SK-N-SH (cell line): ENCODE results near the gene PMEPA1. TPM values are rescaled to one million over a fixed set of nuclear protein-coding genes. Genes with fewer than 3 reads are reported as not detected.

Source experiments
- CTCF ChIA-PET: fragments of 300-600, 350-600 bp; formaldehyde crosslinking; extraction: SDS; loops from one replicate; lab custom pipeline; 2021; lab: Yijun Ruan, JAX
- POLR2A ChIA-PET: fragments of 350-600 bp; sonication (Branson Sonifier 250); formaldehyde crosslinking; extraction: SDS; loops from one replicate; lab custom pipeline; 2020; ENCODE audit warnings: antibody characterized with exemption, inconsistent platforms; lab: Yijun Ruan, JAX
- DNase-seq: peaks from one replicate; pipeline ENCODE4 v3.0.0; 2012
- H2AFZ ChIP-seq: fragments of 200-600 bp; sonication (generic); 2 replicates; pipeline ENCODE4 v1.8.1; 2016; ENCODE audit warnings: antibody characterized with exemption, mild to moderate bottlenecking, low read depth
- H3F3A ChIP-seq: fragments of 200-600 bp; sonication (generic); replicated peaks from 2 replicates; pipeline ENCODE3; 2016; ENCODE audit warnings: antibody characterized with exemption, mild to moderate bottlenecking; ENCODE audit not compliant: insufficient read depth
- H3K27ac ChIP-seq, 2 experiments: fragments of 200-500 bp in 1 of 2; fragments of 200-600 bp in 1 of 2; sonication (Bioruptor generic) in 1 of 2; sonication (generic), shearing (Covaris generic) in 1 of 2; 2 replicates each; pipeline versions ENCODE4 v1.5.1 to v1.6.1; 2014 to 2016; ENCODE audit warnings: low read depth in 2 of 2, inconsistent platforms in 1 of 2, low read length in 1 of 2, mild to moderate bottlenecking in 1 of 2, mixed read lengths in 1 of 2
- H3K27me3 ChIP-seq: fragments of 200-600 bp; sonication (generic), shearing (Covaris generic); 2 replicates; pipeline ENCODE4 v1.6.1; 2016; ENCODE audit warnings: mixed run types; ENCODE audit not compliant: insufficient read depth
- H3K36me3 ChIP-seq, 2 experiments: fragments of 200-500 bp in 1 of 2; fragments of 200-600 bp in 1 of 2; sonication (Bioruptor generic) in 1 of 2; sonication (generic) in 1 of 2; replicated peaks in 1 of 2; 2 replicates each; pipeline versions ENCODE3 to v1.5.1; 2014 to 2016; ENCODE audit warnings: low read length in 1 of 2, mild to moderate bottlenecking in 1 of 2; ENCODE audit not compliant: insufficient read depth in 2 of 2, control insufficient read depth in 1 of 2
- H3K4me1 ChIP-seq, 2 experiments: fragments of 200-500 bp in 1 of 2; fragments of 200-600 bp in 1 of 2; sonication (Bioruptor generic) in 1 of 2; sonication (generic), shearing (Covaris generic) in 1 of 2; 2 replicates each; pipeline versions ENCODE4 v1.5.1 to v1.6.1; 2014 to 2016; ENCODE audit warnings: low read depth in 1 of 2, low read length in 1 of 2, mixed run types in 1 of 2; ENCODE audit not compliant: insufficient read depth in 2 of 2, control insufficient read depth in 1 of 2
- H3K4me2 ChIP-seq: fragments of 200-600 bp; sonication (generic), shearing (Covaris generic); 2 replicates; pipeline ENCODE4 v1.6.1; 2017; ENCODE audit warnings: mixed run types
- H3K4me3 ChIP-seq, 2 experiments: fragments of 200-500 bp in 1 of 2; fragments of 200-600 bp in 1 of 2; sonication (Bioruptor generic) in 1 of 2; sonication (generic), shearing (Covaris generic) in 1 of 2; 2 replicates each; pipeline versions ENCODE4 v1.5.1 to v1.8.1; 2014 to 2016; ENCODE audit warnings: low read depth in 2 of 2, inconsistent platforms in 1 of 2, low read length in 1 of 2, mild to moderate bottlenecking in 1 of 2, mixed read lengths in 1 of 2, moderate library complexity in 1 of 2
- H3K79me2 ChIP-seq: fragments of 200-600 bp; sonication (generic); 2 replicates; pipeline ENCODE4 v1.8.1; 2017; ENCODE audit warnings: mild to moderate bottlenecking; ENCODE audit not compliant: insufficient read depth
- H3K9ac ChIP-seq: fragments of 200-600 bp; sonication (generic); 2 replicates; pipeline ENCODE4 v1.6.1; 2017; ENCODE audit warnings: mixed run types
- H3K9me2 ChIP-seq: fragments of 200-600 bp; sonication (generic); 2 replicates; pipeline ENCODE4 v1.6.1; 2017; ENCODE audit warnings: mixed run types
- H3K9me3 ChIP-seq: fragments of 200-600 bp; sonication (generic); 2 replicates; pipeline ENCODE4 v1.6.1; 2017; ENCODE audit warnings: mixed run types, mild to moderate bottlenecking, moderate library complexity
- H4K20me1 ChIP-seq: fragments of 200-600 bp; sonication (generic); 2 replicates; pipeline ENCODE4 v1.6.1; 2017; ENCODE audit warnings: mild to moderate bottlenecking, mixed run types; ENCODE audit not compliant: insufficient read depth
- ELF1 ChIP-seq: IDR thresholded peaks from 2 replicates; pipeline ENCODE4 v1.4.0; 2012
- FOSL2 ChIP-seq: IDR thresholded peaks from 2 replicates; pipeline ENCODE4 v1.4.0; 2012; ENCODE audit warnings: low read depth, mild to moderate bottlenecking, moderate library complexity, borderline replicate concordance
- FOXJ3 ChIP-seq: sonication (generic); formaldehyde crosslinking; IDR thresholded peaks from 2 replicates; pipeline ENCODE4 v1.5.1; 2020; ENCODE audit warnings: mild to moderate bottlenecking, missing genetic modification reagents
- NFIC ChIP-seq: IDR thresholded peaks from 2 replicates; pipeline ENCODE4 v1.4.0; 2012; ENCODE audit warnings: borderline replicate concordance
- RAD21 ChIP-seq: IDR thresholded peaks from 2 replicates; pipeline ENCODE4 v1.6.1; 2012; ENCODE audit warnings: mild to moderate bottlenecking, low read length
- RFX5 ChIP-seq: IDR thresholded peaks from 2 replicates; pipeline ENCODE4 v1.6.1; 2012; ENCODE audit warnings: mild to moderate bottlenecking, improper control_type of control experiment, low read length
- SIN3A ChIP-seq: IDR thresholded peaks from 2 replicates; pipeline ENCODE4 v1.6.1; 2012; ENCODE audit warnings: low read depth, mild to moderate bottlenecking, low read length, moderate library complexity, borderline replicate concordance
- TAF1 ChIP-seq: IDR thresholded peaks from 2 replicates; pipeline ENCODE4 v1.6.1; 2012; ENCODE audit warnings: low read depth, mild to moderate bottlenecking, low read length, moderate library complexity, borderline replicate concordance
- TCF12 ChIP-seq: IDR thresholded peaks from 2 replicates; pipeline ENCODE4 v1.4.0; 2012
- TEAD4 ChIP-seq: IDR thresholded peaks from 2 replicates; pipeline ENCODE4 v1.4.0; 2012; ENCODE audit warnings: mild to moderate bottlenecking, borderline replicate concordance; ENCODE audit not compliant: insufficient read depth
- WGBS: methylation state at CpG from one replicate; pipeline ENCODE4 v1.1.6; 2017; ENCODE audit warnings: low lambda C conversion rate; 5-methylcytosine and 5-hydroxymethylcytosine counted together
- polyA plus RNA-seq, 3 experiments: library from polyadenylated mRNA; depleted of rRNA; stranded (reverse); fragments of >200 nt; gene quantifications; 2 replicates each; pipeline ENCODE4 v1.2.3, GENCODE V29; 2012
- TF ChIP-seq, protein P1 (sequence below): IDR thresholded peaks from 2 replicates; pipeline ENCODE4; 2012
- TF ChIP-seq, protein P2 (sequence below): IDR thresholded peaks from 2 replicates; pipeline ENCODE4 v1.6.1; 2012; ENCODE audit warnings: mild to moderate bottlenecking, low read depth, low read length, moderate library complexity
- TF ChIP-seq, protein P3 (sequence below): IDR thresholded peaks from 2 replicates; pipeline ENCODE4 v1.4.0; 2012; ENCODE audit warnings: low read depth, borderline replicate concordance
- TF ChIP-seq, protein P4 (sequence below): fragments of 150-350 bp; IDR thresholded peaks from 2 replicates; pipeline ENCODE4 v1.6.1; 2016; ENCODE audit warnings: mild to moderate bottlenecking, low read depth, low read length

Gene PMEPA1
- polyA plus RNA-seq, 1 of the 3 experiments (the other 2 are of a cell fraction): 7.1 TPM

DNA sequence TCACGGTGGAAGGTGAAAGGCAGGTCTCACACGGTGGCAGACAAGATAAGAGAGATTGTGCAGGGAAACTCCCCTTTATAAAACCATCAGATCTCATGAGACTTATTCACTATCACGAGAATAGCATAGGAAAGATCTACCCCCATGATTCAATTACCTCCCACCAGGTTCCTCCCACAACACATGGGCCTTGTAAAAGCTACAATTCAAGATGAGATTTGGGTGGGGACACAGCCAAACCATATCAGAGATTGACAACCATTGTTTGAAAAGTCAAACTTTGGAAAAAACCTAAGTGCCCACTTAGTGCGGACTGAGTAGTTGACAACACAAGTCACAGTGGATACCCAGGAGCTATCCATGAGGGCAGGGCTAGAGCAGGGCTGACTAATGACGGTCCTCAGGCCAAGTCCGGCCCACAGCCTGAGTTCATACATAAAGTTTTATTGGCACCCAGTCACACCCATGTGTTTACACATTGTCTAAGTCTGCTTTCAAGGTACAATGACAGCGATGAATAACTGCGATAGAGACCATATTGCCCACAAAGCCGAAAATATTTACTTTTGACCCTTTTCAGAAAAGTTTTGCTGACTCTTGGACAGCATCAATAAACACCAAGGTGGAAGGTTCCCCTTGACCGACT, 33.8 kb upstream of the PMEPA1 start:
- H3K4me1 ChIP-seq: peaks cover 6 to 41% of the 10 kb centered on the region in 2 experiments; a peak in 3 of 4 replicates
- H3K79me2 ChIP-seq: no peaks in the 10 kb centered on the region
- POLR2A ChIA-PET: no interaction called here
- H3K4me3 ChIP-seq: no peak overlapping the region
- no peaks in the 10 kb centered on the region for H3K9me3 ChIP-seq
- 77% methylated on average over 10 of the region's 10 CpGs for WGBS
- peak overlapping the region in 1 of 2 experiments; percentile 76; a peak in 1 of 4 replicates for H3K27ac ChIP-seq
- no peaks in the 10 kb centered on the region for H4K20me1 ChIP-seq
- no peaks in the 10 kb centered on the region for H3F3A ChIP-seq
- H3K9me2 ChIP-seq: no peaks in the 10 kb centered on the region
- CTCF ChIA-PET: interaction anchor here (0.7 to 1.2 kb wide), 3 partner anchors 32 to 436 kb away, joined by 3 read pairs; no protein-coding TSS in a partner anchor
- TF ChIP-seq, protein P1, sequence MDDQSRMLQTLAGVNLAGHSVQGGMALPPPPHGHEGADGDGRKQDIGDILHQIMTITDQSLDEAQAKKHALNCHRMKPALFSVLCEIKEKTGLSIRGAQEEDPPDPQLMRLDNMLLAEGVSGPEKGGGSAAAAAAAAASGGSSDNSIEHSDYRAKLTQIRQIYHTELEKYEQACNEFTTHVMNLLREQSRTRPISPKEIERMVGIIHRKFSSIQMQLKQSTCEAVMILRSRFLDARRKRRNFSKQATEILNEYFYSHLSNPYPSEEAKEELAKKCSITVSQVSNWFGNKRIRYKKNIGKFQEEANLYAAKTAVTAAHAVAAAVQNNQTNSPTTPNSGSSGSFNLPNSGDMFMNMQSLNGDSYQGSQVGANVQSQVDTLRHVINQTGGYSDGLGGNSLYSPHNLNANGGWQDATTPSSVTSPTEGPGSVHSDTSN: no peak
- no peak for TF ChIP-seq TAF1
- TF ChIP-seq FOXJ3 (CRISPR knock-in tag): no peak
- TF ChIP-seq SIN3A: no peak
- TF ChIP-seq, protein P2, sequence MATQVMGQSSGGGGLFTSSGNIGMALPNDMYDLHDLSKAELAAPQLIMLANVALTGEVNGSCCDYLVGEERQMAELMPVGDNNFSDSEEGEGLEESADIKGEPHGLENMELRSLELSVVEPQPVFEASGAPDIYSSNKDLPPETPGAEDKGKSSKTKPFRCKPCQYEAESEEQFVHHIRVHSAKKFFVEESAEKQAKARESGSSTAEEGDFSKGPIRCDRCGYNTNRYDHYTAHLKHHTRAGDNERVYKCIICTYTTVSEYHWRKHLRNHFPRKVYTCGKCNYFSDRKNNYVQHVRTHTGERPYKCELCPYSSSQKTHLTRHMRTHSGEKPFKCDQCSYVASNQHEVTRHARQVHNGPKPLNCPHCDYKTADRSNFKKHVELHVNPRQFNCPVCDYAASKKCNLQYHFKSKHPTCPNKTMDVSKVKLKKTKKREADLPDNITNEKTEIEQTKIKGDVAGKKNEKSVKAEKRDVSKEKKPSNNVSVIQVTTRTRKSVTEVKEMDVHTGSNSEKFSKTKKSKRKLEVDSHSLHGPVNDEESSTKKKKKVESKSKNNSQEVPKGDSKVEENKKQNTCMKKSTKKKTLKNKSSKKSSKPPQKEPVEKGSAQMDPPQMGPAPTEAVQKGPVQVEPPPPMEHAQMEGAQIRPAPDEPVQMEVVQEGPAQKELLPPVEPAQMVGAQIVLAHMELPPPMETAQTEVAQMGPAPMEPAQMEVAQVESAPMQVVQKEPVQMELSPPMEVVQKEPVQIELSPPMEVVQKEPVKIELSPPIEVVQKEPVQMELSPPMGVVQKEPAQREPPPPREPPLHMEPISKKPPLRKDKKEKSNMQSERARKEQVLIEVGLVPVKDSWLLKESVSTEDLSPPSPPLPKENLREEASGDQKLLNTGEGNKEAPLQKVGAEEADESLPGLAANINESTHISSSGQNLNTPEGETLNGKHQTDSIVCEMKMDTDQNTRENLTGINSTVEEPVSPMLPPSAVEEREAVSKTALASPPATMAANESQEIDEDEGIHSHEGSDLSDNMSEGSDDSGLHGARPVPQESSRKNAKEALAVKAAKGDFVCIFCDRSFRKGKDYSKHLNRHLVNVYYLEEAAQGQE: no peak
- no peaks in the 10 kb centered on the region for H3K27me3 ChIP-seq
- no peak overlapping the region for H3K9ac ChIP-seq
- no peak for DNase-seq
- H3K4me2 ChIP-seq: no peak overlapping the region
- no peak overlapping the region for H2AFZ ChIP-seq
- H3K36me3 ChIP-seq: no peaks in the 10 kb centered on the region

DNA sequence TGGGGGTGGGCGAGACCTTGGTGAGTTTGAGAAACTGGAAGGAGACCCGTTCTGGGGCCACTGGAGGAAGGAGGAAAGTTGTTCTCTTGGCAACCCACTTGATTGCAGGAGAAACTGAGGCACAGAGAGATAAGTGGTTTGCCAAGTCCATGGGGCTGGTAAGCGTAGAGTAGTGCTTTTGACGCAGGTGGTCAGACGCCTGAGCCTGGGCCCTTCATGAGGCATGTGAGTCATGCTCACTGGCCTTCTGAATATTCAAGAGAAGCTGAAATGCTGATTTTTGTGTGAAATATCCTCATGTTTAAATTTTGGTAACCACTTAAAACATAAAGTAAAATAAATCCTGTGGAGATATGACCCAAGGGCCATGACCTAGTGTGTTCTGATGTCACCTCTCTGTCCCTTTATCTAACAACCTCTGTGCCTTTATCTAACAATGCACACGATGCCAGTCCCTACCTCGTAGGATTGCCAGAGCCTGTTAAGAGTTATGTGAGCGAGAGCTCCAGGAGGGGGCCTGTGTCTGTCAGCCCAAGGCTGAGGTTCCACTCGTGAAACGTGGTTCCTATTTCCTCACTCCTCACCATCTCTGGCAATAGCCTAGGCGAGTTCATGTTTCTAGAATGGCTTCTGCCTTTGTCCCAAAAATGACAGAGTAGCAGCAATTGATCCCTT, 32.8 kb upstream of the PMEPA1 start:
- Histone ChIP-seq H3K9ac (no peak overlapping the region), H3K36me3 (no peaks in the 10 kb centered on the region), H3K27ac (peak overlapping the region in 1 of 2 experiments; percentile 76; a peak in 2 of 4 replicates), H3K79me2 (no peaks in the 10 kb centered on the region), H3K4me2 (no peak overlapping the region), H2AFZ (no peak overlapping the region), H3K4me3 (no peak overlapping the region), H3K4me1 (peaks cover 0 to 36% of the 10 kb centered on the region in 2 experiments; a peak in 2 of 4 replicates), H3F3A (no peaks in the 10 kb centered on the region), H3K9me3 (no peaks in the 10 kb centered on the region), H3K27me3 (no peaks in the 10 kb centered on the region), H3K9me2 (no peaks in the 10 kb centered on the region), H4K20me1 (no peaks in the 10 kb centered on the region)
- ChIA-PET POLR2A (no interaction called here), CTCF (interaction anchor here (0.7 to 1.2 kb wide), 5 partner anchors 31 to 437 kb away, joined by 3 to 4 read pairs (median 3); no protein-coding TSS in a partner anchor)
- peak; percentile 43 for DNase-seq
- 72% methylated on average over 11 of the region's 11 CpGs for WGBS
- TF ChIP-seq TCF12: no peak
- no peak for TF ChIP-seq FOSL2
- TF ChIP-seq RFX5: no peak
- no peak for TF ChIP-seq NFIC
- no peak for TF ChIP-seq SIN3A
- TF ChIP-seq, protein P3, sequence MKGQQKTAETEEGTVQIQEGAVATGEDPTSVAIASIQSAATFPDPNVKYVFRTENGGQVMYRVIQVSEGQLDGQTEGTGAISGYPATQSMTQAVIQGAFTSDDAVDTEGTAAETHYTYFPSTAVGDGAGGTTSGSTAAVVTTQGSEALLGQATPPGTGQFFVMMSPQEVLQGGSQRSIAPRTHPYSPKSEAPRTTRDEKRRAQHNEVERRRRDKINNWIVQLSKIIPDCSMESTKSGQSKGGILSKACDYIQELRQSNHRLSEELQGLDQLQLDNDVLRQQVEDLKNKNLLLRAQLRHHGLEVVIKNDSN: no peak
- TF ChIP-seq ELF1: no peak
- TF ChIP-seq, protein P4, sequence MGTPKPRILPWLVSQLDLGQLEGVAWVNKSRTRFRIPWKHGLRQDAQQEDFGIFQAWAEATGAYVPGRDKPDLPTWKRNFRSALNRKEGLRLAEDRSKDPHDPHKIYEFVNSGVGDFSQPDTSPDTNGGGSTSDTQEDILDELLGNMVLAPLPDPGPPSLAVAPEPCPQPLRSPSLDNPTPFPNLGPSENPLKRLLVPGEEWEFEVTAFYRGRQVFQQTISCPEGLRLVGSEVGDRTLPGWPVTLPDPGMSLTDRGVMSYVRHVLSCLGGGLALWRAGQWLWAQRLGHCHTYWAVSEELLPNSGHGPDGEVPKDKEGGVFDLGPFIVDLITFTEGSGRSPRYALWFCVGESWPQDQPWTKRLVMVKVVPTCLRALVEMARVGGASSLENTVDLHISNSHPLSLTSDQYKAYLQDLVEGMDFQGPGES: no peak
- no peak for TF ChIP-seq RAD21
- TF ChIP-seq TAF1: no peak
- TF ChIP-seq TEAD4: no peak
